ENCODE data around the gene UBE2S. TPM values are rescaled to one million over a fixed set of nuclear protein-coding genes. Genes with fewer than 3 reads are reported as not detected.

UBE2S gene
- total RNA-seq, 2 experiments from 2014 or later, result 50.9 to 62.9 TPM

- H3K27ac ChIP-seq (ENCODE audit: low read depth in 1 of 2, low read length in 2 of 2), result no peak overlapping the region
- ChIA-PET POLR2A (interaction anchor here (1.0 to 2.0 kb wide), 5 partner anchors 9 to 50 kb away, joined by 3 to 9 read pairs (median 7); partner anchors contain the start of genes KMT5C and UBE2S), CTCF (interaction anchor here (0.7 to 0.9 kb wide), 2 partner anchors 51 to 88 kb away, joined by 3 to 4 read pairs; no protein-coding TSS in a partner anchor)
- H3K4me3 ChIP-seq (ENCODE audit: low read length), result no peak overlapping the region
- Mint-ChIP-seq H3K4me3 (peak overlapping the region; percentile 53), H3K36me3 (ENCODE audit: low read depth) (peaks cover 68% of the 10 kb centered on the region), H3K27ac (peak overlapping the region; percentile 73), H3K27me3 (no peaks in the 10 kb centered on the region), H3K9me3 (no peaks in the 10 kb centered on the region), H3K4me1 (ENCODE audit: low read depth) (peaks cover 61% of the 10 kb centered on the region)
- H3K9me3 ChIP-seq (ENCODE audit: control insufficient read depth in 1 of 2, insufficient read depth in 1 of 2, low read length in 2 of 2), result no peaks in the 10 kb centered on the region
- ATAC-seq (ENCODE audit: poor library complexity) (no peak), DNase-seq (no peak)
- peaks cover 51% of the 10 kb centered on the region for H3K36me3 ChIP-seq (ENCODE audit: insufficient read depth, low read length)
- no peaks in the 10 kb centered on the region for H3K27me3 ChIP-seq (ENCODE audit: control insufficient read depth in 1 of 2, insufficient read depth in 2 of 2, low read length in 2 of 2)
- intact Hi-C loops (cut with DNase I, micrococcal nuclease), result loop anchor here in 1 of 2 experiments (5.0 kb wide), 2 partner anchors 37 to 253 kb away; partner anchors contain the start of genes COX6B2, ZNF580 and ZNF581
- no peak for TF ChIP-seq CTCF (IDR thresholded peaks at IDR 0.05)
- peaks cover 59% of the 10 kb centered on the region for H3K4me1 ChIP-seq (ENCODE audit: insufficient read depth, low read length)
Observed at GRCh38 chr19:55389386-55390317, 17.9 kb downstream of the UBE2S start.

GRCh38 chr19:55387736-55388497 lies 19.7 kb downstream of the UBE2S start:
- Histone ChIP-seq H3K36me3 (ENCODE audit: insufficient read depth, low read length) (peaks cover 51% of the 10 kb centered on the region), H3K27me3 (ENCODE audit: control insufficient read depth in 1 of 2, insufficient read depth in 2 of 2, low read length in 2 of 2) (no peaks in the 10 kb centered on the region), H3K9me3 (ENCODE audit: control insufficient read depth in 1 of 2, insufficient read depth in 1 of 2, low read length in 2 of 2) (no peaks in the 10 kb centered on the region), H3K27ac (ENCODE audit: low read depth in 1 of 2, low read length in 2 of 2) (peak overlapping the region; percentile 42 to 54), H3K4me3 (ENCODE audit: low read length) (peak overlapping the region; percentile 99), H3K4me1 (ENCODE audit: insufficient read depth, low read length) (peaks cover 70% of the 10 kb centered on the region)
- ATAC-seq (ENCODE audit: poor library complexity) (no peak), DNase-seq (peak in 1 of 14 experiments; percentile 31)
- POLR2A ChIA-PET, result interaction anchor here (1.0 to 5.4 kb wide), 7 partner anchors 12 to 128 kb away, joined by 4 to 45 read pairs (median 10); partner anchors contain the start of genes KMT5C, PPP6R1 and UBE2S
- Mint-ChIP-seq H3K36me3 (ENCODE audit: low read depth) (peaks cover 68% of the 10 kb centered on the region), H3K27me3 (no peaks in the 10 kb centered on the region), H3K4me3 (peak overlapping the region; percentile 100), H3K27ac (peak overlapping the region; percentile 97), H3K9me3 (no peaks in the 10 kb centered on the region), H3K4me1 (ENCODE audit: low read depth) (peaks cover 71% of the 10 kb centered on the region)
- CTCF ChIA-PET, result no interaction called here
- intact Hi-C loops (cut with DNase I, micrococcal nuclease), result loop anchor here (2.0 to 5.0 kb wide), 3 partner anchors 36 to 254 kb away; partner anchors contain the start of genes COX6B2 (in 1 of the 2), ISOC2 (in 1 of the 2), ZNF580 (in 1 of the 2) and ZNF581 (in 1 of the 2)
- no peak for TF ChIP-seq CTCF (IDR thresholded peaks at IDR 0.05)

- H3K27me3 Mint-ChIP-seq, result no peaks in the 10 kb centered on the region
- CTCF ChIA-PET, result no interaction called here
- peaks cover 81% of the 10 kb centered on the region for H3K4me1 Mint-ChIP-seq (ENCODE audit: low read depth)
Observed at GRCh38 chr19:55386493-55386971, 21.1 kb downstream of the UBE2S start.

More at GRCh38 chr19:55386493-55386971, 21.1 kb downstream of the UBE2S start:
- H3K36me3 ChIP-seq (ENCODE audit: insufficient read depth, low read length), result peaks cover 48% of the 10 kb centered on the region
- ATAC-seq (ENCODE audit: poor library complexity), result no peak
- H3K9me3 Mint-ChIP-seq, result no peaks in the 10 kb centered on the region
- peak overlapping the region; percentile 97 for H3K27ac Mint-ChIP-seq
- POLR2A ChIA-PET, result interaction anchor here (1.0 to 5.4 kb wide), 7 partner anchors 13 to 132 kb away, joined by 4 to 45 read pairs (median 10); partner anchors contain the start of genes KMT5C, PPP6R1 and UBE2S
- H3K4me3 Mint-ChIP-seq, result peak overlapping the region; percentile 100
- no peaks in the 10 kb centered on the region for H3K27me3 ChIP-seq (ENCODE audit: control insufficient read depth in 1 of 2, insufficient read depth in 2 of 2, low read length in 2 of 2)
- peak overlapping the region; percentile 72 to 96 for H3K27ac ChIP-seq (ENCODE audit: low read depth in 1 of 2, low read length in 2 of 2)
- H3K36me3 Mint-ChIP-seq (ENCODE audit: low read depth), result peaks cover 63% of the 10 kb centered on the region
- intact Hi-C loops (cut with DNase I, micrococcal nuclease), result loop anchor here (1.0 to 5.0 kb wide), 4 partner anchors 20 to 256 kb away; partner anchors contain the start of genes COX6B2 (in 1 of the 2), ISOC2 (in 1 of the 2), ZNF580 (in 1 of the 2) and ZNF581 (in 1 of the 2)
- H3K9me3 ChIP-seq (ENCODE audit: control insufficient read depth in 1 of 2, insufficient read depth in 1 of 2, low read length in 2 of 2), result no peaks in the 10 kb centered on the region
- H3K4me3 ChIP-seq (ENCODE audit: low read length), result peak overlapping the region; percentile 99
- DNase-seq, result peak in 2 of 14 experiments; percentile 15 to 39
- peaks cover 76% of the 10 kb centered on the region for H3K4me1 ChIP-seq (ENCODE audit: insufficient read depth, low read length)
- TF ChIP-seq CTCF (IDR thresholded peaks at IDR 0.05), result no peak

Measured in CD4-positive, alpha-beta T cell (primary cell).